GM21390 (cell line): ENCODE results near the gene SLC10A3.
A peak's percentile ranks its signal among the peaks of the same experiment; 100 is the strongest.
"Not testable (repeated sequence)": the region's sequence is repeated elsewhere in the genome, so short reads cannot be mapped to it uniquely, and the experiment has no call there.

ENCODE experiments used
- ATAC-seq: cut with Tn5 transposase; IDR thresholded peaks from one replicate; pipeline ENCODE4 v1.9.1; 2021; ENCODE audit not compliant: unreplicated experiment

Gene SLC10A3

DNA sequence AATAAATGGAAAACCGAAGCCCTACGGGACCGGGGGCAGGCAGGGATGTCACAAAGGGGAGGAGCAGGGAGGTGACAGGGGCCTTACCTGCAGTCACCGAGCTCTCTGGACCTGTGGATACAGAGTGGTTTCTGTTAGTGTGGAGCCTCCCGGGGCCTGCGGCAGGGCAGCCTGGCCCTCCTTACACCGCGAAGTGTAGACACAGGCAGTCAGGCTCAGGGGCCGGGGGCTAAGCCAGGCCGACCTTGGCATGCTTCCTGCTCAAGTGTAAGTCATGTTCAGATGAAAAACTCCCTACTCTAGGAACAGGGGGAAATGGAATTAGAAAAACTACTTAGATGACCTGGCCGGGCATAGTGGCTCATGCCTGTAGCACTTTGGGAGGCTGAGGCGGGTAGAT, 21.3 kb upstream of the SLC10A3 start:
- no peak for ATAC-seq

DNA sequence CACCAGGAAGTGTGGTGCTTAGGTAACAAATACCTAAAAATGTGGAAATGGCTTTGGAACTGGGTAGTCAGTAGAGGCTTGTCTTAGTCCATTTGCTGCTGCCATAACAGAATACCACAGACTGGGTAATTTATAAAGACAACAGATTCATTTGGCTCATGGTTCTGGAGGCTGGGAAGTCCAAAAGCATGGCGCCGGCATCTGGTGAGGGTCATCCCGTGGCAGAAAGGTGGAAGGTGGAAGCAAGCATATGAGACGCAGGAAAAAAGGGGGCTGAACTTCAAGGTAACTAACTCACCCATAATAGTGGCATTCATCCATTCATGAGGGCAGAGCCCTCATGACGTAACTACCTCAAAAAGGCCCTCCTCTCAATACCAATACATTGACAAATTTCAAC, 19.0 kb upstream of the SLC10A3 start:
- no peak for ATAC-seq

DNA sequence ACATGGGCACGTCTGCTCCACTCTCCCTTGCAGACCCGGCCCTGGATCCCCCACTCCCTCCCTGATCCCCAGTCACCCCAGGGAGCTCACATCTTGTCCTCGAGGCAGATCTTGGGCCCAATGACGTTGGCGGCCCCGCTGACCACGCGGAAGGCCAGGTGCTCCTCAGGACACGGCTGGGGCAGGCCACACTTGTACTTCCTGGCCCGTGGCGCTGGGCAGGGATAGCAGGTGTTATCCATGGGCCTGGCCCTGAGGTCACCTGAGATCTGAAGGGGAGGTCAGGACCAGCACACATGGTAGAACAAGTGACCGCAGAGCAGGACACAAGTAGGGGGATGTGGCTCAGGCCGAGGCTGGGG, 17.9 kb upstream of the SLC10A3 start:
- no peak for ATAC-seq

DNA sequence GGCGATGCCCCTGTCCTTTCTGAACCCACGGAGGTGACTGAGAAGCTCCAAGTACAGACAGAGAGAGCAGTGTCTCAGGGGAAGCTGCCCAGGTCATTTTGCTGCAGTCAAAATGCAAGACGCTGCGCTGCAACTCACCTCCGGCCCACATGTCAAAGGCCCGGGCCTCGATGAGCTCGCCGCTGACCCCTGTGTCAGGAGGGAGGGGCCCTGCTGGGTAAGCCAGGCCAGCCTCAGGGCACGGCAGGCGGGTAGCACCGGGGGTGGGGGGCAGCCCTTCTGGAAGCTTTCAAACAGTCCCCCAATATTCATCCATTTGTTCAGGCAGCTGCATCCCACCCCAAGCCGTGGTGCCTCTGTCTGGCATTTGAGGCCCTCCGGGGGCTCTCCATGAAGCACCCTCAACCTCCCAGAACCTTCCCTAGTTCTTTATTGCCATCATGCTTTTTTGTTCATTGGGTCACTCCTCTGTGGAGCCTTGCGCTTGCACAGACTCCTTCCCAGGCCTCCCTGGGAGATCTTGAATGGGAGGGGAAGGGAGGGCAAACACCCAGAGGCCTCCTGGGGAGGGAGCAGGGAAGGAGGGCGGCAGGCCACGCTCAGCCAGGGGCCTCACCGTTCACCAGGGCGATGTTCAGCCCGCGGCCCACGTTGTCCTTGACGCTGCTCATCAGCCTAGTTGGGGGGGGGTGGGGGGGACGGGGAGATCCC, 17.4 kb upstream of the SLC10A3 start:
- ATAC-seq: no peak

DNA sequence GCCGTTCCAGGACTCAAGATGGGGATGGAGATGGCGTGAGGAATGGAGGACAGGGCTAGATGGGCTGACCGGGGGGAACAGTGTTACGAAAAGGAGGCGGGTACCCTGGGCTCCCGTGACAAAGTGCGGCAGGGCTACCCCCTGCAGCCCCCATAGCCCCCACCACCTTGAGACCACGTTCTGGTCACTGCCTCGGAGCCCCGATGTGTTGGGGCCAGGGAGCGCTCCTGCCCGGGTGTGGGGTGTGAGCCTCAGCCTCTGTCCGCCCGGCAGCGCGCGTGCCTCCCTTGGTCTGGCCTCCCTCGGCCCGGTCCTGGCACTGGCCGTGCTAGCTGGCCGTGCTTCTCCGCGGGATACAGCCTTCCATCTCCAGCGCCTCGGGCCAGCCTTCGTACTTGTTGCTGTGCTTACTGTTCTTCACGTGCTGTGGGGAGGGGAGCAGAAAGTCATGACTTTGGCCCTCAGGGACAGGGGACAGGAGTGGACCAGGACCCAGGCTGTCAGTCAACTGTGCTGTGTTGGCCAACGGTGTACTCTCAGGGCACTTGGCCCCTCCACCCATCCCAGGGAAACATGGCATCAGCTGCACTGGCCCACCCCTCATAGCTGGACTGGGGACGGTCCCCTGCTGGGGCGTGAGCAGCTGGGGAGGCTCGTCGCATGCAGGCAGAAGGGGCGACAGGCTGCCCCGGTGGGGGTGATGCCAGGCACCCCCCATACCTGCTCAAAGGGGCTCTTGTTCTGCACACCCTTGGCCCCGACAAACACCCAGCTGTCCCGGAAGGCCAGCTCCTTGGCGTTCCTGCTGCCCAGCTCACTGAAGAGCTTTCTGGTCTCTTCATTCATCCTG, 16.3 kb upstream of the SLC10A3 start:
- ATAC-seq: no peak

DNA sequence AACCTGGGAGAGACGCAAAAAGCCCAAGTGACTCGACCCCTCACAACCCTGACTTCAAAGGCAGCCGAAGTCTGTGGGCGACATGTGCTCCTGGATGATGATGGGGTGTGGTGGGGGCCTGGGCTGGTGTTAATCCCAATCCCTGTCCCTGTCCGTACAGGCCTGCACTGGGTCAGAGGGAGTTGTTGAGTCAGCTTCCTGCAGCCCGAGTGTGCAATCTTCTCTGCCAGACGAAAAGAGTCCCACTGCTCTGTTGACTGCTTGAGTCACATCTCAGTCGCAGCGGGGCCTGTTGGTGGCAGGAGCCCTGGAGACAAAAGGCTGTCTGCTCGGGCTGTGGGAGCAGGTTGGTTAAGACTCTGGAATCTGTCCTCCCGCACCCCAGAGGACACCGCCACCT, 15.3 kb upstream of the SLC10A3 start:
- no peak for ATAC-seq

DNA sequence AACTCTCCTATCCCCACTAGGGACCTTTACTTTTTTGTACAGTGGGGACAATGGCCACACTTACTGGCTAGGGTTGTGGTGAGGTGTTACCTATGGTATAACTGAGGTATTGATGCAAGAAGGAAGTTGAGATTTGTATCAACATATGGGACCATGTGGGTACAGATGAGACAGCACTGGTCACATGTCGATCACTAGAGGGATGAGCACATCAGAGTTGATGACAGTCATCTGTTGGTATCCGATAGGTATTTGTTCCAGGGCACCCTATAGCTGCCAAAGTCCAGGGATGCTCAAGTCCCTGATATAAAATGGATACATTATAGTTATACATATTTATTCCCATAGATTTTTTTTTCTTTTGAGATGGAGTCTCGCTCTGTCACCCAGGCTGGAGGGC, 12.6 kb upstream of the SLC10A3 start:
- no peak for ATAC-seq

DNA sequence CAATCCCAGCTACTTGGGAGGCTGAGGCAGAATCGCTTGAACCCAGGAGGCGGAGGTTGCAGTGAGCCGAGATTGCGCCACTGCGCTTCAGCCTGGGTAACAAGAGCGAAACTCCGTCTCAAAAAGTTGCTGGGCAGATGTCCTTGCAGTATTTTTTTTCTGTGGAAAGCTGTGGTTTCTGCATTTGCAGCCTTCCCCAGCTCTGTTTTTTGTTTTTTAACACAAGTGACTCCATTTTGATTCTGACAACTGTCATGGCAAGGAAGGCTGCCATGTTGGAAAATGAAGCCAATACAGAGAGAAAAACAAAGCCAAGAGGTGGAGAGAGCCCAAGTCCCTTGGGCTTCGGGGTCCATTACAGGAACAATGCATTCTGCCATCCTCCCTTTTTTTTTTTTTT, 11.7 kb upstream of the SLC10A3 start:
- no peak for ATAC-seq

DNA sequence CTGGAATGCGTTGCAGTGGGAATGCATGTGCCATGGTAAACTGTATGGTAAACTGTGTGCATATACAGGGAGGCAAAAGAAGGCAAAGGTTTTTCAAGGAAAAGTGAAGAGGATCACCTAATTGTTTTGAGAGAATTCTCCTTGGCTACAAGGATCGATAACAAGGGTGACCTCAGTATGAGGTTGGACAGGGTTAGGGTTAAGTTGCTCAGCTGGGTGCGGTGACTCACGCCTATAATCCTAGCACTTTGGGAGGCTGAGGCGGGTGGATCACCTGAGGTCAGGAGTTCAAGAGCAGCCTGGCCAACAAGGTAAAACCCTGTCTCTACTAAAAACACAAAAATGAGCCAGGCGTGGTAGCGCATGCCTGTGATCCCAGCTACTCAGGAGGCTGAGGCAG, 11.0 kb upstream of the SLC10A3 start:
- ATAC-seq: not testable (repeated sequence)

DNA sequence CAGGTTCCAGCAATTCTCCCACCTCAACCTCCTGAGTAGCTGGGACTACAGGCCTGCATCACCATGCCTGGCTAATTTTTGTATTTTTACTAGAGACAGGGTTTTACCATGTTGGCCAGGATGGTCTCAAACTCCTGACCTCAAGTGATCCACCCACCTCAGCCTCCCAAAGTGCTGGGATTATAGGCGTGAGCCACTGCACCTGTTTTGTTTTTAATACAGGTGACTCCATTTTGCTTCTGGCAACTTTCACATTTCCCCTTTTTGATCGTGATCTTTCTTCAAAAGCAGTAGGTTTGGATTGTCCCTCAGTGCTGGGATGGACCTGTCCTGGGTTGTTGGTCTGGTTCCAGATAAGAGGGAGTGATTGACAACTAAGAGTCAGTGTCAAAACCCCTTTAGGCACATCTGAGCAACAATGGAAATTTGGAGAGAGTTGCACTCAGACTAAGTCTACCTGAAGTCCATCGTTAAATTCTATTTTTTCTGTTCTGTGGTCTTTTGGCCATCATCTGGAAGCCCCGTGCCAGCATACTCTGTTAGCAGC, 6.2 kb upstream of the SLC10A3 start:
- ATAC-seq: not testable (repeated sequence)

DNA sequence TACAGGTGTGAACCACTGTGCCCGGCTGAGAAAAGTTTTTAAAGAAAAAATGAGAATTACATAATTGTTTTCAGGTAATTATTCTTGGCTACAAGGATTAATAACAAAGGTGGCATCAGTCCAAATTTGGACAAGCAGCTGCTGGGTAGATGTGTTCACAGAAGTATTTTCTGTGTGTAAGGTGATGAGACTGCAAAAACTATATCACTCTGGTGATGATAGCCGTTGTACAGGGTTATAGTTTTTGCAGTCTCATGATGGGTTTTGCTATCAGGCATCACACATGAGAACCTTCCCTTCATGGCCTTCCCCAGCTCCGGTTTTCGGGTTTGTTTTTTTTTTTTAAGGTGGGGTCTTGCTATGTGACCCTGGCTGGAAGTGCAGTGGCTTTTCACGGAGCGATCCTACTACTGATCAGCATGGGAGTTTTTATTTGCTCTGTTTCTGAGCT, 5.1 kb upstream of the SLC10A3 start:
- ATAC-seq: no peak

DNA sequence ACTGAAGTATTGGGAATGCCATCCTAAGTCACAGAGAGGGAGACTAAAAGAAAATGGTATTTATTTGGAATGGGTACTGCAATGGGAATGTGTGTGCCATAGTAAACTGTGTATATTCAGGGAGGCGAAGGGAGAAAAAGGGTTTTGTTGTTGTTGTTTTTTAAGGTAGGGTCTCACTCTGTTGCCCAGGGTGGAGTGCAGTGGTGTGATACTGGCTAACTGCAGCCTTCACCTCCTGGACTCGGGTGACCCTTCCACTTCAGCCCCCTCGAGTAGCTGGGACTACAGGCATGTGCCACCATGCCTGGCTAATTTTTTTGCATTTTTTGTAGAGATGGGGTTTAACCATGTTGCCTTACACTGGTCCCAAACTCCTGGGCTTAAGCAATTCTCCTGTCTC, 4.3 kb upstream of the SLC10A3 start:
- ATAC-seq: no peak

DNA sequence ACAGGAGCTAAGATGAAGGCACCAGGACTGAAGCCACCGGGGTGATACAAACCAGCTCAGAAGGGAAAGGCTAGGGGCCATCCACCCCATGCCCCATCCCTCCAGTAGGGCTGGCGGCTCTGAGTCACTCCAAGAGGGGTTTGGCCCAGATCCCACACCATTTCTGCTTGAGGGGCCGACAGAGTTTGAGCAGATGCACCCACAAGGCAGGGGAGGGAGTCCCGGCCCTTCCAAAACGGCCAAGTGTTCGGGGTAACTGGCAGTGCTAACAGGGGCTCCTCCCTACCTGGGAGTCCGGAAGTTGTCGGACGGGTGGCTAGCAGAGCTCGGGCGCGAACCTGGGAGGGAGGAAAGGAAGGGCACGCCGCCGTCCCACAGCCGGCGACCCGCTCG, 412 bp downstream of the SLC10A3 start:
- peak; percentile 15 for ATAC-seq

DNA sequence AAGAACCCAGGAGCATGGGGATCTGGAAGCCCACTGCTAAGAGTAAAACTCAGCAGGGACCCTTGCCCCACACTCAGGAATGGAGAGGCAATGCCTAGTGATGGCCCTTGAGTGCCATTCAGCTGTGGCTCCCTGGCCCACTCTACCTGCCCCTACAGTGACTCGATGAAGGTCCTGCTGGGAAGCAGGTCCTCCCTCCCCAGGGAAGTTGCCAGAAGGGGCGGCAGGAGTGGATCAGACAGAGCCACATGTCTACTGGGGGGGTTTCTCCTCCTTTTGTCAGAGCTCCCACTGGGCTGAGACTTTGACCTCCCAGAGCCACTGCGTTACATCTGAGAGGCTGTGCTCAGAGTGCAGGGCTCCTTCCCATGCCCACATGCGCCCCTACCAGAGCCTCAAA, 1.2 kb downstream of the SLC10A3 start:
- ATAC-seq: no peak

DNA sequence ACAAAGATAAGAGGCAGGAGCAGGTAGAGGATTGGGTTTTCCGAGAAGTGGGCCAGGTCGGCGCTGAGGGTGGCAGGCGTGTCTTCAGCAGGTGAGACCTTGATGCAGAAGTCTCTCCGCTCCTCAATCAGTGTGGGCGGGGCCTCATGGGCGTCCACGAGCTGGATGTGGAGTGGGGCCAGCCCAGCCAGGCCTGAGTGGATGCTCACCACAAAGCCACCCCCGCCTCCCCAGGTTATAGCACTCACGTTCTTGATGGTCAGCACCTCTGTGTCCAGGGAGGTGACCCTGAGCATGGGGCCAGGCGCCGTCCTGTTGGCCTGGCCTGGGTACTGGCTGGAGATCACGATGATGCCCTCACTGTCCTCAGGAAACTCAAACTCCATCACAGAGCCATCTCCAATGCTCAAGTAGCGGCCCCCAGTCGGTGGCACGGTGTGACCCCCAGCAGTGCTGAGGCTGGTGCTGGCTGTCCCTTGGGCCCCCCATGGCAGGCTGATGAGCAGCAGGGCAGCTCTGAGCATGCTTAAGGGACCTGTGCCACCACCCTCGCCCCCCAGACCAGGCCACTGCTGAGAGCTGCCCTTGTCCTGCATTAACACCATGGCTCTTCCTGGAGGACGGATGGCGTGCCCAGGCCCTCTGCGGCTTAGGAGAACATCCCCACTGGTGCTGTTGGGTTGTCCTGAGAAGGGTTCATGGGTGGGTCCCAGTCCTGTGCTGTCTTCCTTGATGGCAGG, 1.9 kb downstream of the SLC10A3 start:
- ATAC-seq: no peak

DNA sequence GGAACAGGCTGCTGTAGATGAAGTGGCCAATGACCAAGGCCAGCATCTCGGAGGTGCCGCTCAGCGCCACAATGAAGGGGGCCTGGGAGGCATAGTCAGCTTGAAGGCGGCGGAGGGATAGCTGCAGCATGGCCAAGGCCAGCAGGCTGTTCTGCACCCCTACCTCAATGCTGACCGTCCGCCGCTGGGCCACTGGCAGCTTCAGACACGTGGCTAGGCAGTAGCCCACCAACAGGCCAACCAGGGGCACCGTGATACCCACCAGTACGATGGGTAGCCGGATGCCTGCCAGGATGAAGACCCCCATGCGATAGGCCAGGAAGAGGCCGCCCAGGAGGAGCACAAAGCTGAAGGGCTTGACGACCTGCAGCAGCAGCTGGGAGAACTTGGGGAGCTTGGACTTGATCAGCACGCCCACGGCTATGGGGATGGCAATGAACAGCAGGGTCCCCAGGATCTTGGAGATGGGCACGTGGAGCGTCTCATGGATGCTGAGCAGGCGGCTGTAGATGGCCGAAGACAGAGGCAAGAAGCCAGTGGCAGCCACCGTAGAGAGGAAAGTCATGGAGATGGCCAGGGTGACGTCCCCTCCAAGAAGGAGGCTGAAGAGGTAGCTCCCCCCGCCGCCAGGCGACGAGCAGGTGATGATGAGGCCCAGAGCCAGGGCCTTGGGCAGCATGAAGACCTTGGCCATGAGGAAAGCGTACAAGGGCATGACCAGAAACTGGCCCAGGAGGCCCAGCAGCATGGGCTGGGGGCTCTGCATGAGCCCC, 2.7 kb downstream of the SLC10A3 start:
- no peak for ATAC-seq

DNA sequence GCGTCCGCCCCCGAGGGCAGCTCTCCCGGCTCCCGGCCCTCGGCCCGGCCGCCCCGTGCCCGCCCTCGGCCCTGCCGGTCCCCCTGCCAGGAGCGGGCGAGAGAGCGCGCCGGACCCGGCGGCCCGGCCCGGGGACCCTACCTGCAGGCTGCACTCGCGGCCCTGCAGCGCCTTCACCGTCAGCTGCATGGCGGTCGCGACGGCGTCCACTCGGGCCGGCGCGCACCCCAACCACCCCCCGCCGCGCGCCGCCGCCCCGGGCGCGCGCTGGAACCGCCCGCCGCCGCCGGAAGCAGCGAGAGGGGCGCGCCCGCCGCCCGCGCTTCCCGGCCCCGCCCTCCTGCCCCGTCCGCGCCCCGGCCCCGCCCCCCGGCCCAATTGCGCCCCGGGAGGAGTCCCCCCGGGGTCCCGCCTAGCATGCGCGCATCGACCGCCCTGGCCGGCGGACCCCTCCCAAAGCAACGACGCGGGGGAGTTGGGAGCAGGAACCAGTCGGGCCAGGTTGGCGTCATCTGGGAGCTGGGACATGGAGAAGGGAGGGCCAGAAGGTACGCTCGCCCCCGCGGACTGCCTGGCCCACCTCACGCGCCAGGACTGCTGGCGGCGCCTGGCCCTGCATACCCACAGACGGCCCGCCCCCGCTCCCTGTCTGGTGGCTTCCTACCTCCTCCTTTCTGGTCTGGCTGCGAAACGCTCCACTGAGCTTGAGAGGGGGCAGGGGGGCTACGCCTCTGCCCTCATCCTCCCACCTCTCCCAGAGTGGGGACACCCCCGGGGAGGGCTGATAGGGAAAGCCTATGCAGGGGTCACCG, 3.8 kb downstream of the SLC10A3 start, which contains the start of gene UBL4A:
Gene UBL4A, minus strand, starts transcription at position 220 of the 812 bp plus-strand sequence. Its CDS starts 31 bp downstream, at position 189.
- no peak for ATAC-seq

DNA sequence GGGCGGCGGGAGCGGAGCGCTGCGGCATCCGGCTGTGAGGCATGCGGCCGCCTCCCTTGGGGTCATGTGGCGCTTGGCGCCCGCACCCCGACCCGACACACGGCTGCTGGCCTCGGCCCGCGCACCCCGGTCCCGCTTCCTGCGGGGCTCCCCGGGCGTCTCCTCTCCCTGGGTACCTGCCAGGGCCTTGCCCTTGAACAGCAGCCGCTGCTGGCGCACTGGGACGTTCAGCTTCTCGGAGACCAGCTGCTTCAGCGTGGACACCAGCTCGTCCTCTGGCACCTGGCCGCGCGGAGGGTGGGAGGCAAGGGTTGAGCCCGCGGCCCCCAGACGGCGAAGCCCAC, 4.4 kb downstream of the SLC10A3 start:
- ATAC-seq: no peak

DNA sequence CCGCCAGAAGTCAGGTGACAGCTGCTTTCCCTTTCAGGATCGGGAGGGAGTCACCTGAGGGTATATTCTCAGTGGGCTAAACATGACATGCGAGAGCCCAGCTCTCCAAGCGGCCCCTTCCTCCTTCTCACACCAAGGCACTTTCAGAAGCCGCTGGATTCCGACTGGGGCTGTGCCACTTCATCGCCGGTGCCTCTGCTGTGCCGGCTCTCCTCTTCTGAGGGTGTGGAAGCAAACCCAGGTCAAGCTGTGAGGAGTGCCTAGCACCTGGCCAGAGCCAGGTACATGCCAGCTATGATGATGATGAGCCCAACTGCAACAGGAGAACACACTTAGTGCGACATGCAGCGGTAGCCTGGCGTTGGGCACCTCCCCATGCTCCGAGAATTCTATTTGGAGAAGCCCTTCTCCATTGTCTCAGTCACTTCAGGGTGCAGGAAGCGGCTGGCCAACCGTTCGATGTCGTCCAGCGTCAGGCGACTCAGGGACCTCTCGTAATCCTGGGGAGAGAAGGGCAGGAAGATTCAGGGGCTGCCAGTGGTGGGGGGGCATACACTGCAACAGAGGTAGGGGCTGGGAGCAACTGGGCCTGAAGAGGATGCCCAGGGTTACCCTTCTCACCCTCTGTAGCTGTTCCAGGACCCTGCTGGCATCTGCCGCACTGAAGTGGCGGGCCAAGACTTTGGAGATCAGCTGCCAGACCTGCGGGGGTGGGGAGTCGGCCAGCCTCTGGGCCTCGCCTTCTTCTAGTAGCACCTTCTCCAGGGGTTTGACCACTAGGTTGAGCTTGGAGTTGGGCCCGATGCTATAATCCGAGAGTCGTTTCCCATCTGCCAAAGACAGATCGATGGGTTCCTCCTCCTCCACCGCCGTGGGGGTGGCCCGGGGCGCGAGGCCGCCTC, 5.0 kb downstream of the SLC10A3 start:
- ATAC-seq: no peak
